Measurements from ENCODE around the gene SSNA1.
A peak's percentile ranks its signal among the peaks of the same experiment; 100 is the strongest.

SSNA1 gene

GRCh38 chr9:137152844-137153405 is 35.6 kb upstream of the SSNA1 start:
- ChIA-PET CTCF (interaction anchor here (0.6 kb wide), 1 partner anchor 25 kb away, joined by 6 read pairs; no protein-coding TSS in a partner anchor), POLR2A (interaction anchor here (1.8 to 3.1 kb wide), 3 partner anchors 23 to 48 kb away, joined by 7 to 52 read pairs (median 8); partner anchors contain the start of gene TPRN)
- Histone ChIP-seq H3K4me1 (ENCODE audit: control insufficient read depth, insufficient read depth, low read length) (no peaks in the 10 kb centered on the region), H3K27ac (ENCODE audit: extremely low read depth, low read depth, low read length) (no peak overlapping the region), H3K9me3 (ENCODE audit: control insufficient read depth, insufficient read depth, low read depth, low read length) (no peaks in the 10 kb centered on the region), H3K36me3 (ENCODE audit: control insufficient read depth in 2 of 2, insufficient read depth in 1 of 2, low read length in 2 of 2) (no peaks in the 10 kb centered on the region), H3K4me3 (ENCODE audit: low read depth, low read length) (no peak overlapping the region)
- TF ChIP-seq ZSCAN23 (tag by site-specific recombination; IDR thresholded peaks at IDR 0.05) = no peak
- peak; percentile 95 for TF ChIP-seq ZNF18 (tag by site-specific recombination; IDR thresholded peaks at IDR 0.05)

DNA sequence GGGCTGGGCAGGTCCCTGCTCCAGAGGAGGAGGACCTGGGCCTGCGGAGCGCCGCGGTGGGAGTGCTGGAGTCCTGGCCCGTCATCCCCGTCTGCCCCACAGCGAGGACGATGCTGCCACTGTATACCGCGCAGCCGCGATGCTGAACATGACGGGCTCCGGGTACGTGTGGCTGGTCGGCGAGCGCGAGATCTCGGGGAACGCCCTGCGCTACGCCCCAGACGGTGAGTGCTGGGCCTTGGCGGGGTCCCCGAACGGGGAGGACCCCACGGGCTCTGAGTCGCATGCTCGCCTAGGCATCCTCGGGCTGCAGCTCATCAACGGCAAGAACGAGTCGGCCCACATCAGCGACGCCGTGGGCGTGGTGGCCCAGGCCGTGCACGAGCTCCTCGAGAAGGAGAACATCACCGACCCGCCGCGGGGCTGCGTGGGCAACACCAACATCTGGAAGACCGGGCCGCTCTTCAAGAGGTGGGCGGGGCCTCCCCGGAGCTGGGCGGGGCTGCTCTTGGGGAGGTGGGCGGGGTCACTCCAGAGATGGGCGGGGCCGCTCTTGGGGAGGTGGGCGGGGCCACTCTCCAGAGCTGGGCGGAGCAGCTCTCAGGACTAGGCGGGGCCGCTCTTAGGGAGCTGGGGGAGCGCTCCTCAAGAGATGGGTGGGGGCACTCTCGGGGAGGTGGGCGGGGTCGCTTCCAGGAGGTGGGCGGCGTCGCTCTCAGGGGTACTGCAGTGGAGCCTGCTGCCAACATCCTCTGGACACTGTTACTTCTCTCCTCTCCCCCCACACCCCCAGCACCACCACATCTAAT is 31.7 kb upstream of the SSNA1 start:
- Histone ChIP-seq H3K9me3 (ENCODE audit: control insufficient read depth, insufficient read depth, low read depth, low read length) (no peaks in the 10 kb centered on the region), H3K27ac (ENCODE audit: extremely low read depth, low read depth, low read length) (no peak overlapping the region), H3K4me1 (ENCODE audit: control insufficient read depth, insufficient read depth, low read length) (no peaks in the 10 kb centered on the region), H3K4me3 (ENCODE audit: low read depth, low read length) (no peak overlapping the region), H3K36me3 (ENCODE audit: control insufficient read depth in 2 of 2, insufficient read depth in 1 of 2, low read length in 2 of 2) (no peaks in the 10 kb centered on the region)
- ChIA-PET POLR2A (interaction anchor here (0.5 to 2.3 kb wide), 12 partner anchors 11 to 84 kb away, joined by 3 to 12 read pairs (median 4); partner anchors contain the start of genes LRRC26, MAN1B1 and TUBB4B), CTCF (interaction anchor here (1.0 to 1.1 kb wide), 2 partner anchors 71 to 80 kb away, joined by 3 read pairs; partner anchors contain the start of gene RNF224)
- TF ChIP-seq ZNF677 (tag by site-specific recombination; IDR thresholded peaks at IDR 0.05) = no peak
- peak; percentile 73 for TF ChIP-seq SP3 (tag by site-specific recombination; IDR thresholded peaks at IDR 0.05)
- peak; percentile 64 for TF ChIP-seq GLIS2 (tag by site-specific recombination; IDR thresholded peaks at IDR 0.05)
- no peak for TF ChIP-seq ZBTB6 (tag by site-specific recombination; IDR thresholded peaks at IDR 0.05)
- TF ChIP-seq ZNF558 (tag by site-specific recombination; IDR thresholded peaks at IDR 0.05) = no peak
- TF ChIP-seq EGR2 (tag by site-specific recombination; IDR thresholded peaks at IDR 0.05; ENCODE audit: low read depth) = peak; percentile 80
- TF ChIP-seq KLF9 (tag by site-specific recombination; IDR thresholded peaks at IDR 0.05; ENCODE audit: low read depth) = peak; percentile 96
- TF ChIP-seq REST (tag by site-specific recombination; IDR thresholded peaks at IDR 0.05) = no peak
- TF ChIP-seq ZNF366 (tag by site-specific recombination; conservative IDR thresholded peaks at IDR 0.05) = no peak
- TF ChIP-seq KLF8 (tag by site-specific recombination; IDR thresholded peaks at IDR 0.05) = peak; percentile 86; the same call in 1 of the 2 replicates
- TF ChIP-seq, protein P1, sequence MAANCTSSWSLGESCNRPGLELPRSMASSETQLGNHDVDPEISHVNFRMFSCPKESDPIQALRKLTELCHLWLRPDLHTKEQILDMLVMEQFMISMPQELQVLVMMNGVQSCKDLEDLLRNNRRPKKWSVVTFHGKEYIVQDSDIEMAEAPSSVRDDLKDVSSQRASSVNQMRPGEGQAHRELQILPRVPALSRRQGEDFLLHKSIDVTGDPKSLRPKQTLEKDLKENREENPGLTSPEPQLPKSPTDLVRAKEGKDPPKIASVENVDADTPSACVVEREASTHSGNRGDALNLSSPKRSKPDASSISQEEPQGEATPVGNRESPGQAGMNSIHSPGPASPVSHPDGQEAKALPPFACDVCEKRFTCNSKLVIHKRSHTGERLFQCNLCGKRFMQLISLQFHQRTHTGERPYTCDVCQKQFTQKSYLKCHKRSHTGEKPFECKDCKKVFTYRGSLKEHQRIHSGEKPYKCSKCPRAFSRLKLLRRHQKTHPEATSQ (tag by site-specific recombination; IDR thresholded peaks at IDR 0.05) = no peak
- TF ChIP-seq ZNF211 (tag by site-specific recombination; IDR thresholded peaks at IDR 0.05; ENCODE audit: low read depth) = no peak
- TF ChIP-seq ZSCAN30 (tag by site-specific recombination; IDR thresholded peaks at IDR 0.05) = no peak
- TF ChIP-seq, protein P2, sequence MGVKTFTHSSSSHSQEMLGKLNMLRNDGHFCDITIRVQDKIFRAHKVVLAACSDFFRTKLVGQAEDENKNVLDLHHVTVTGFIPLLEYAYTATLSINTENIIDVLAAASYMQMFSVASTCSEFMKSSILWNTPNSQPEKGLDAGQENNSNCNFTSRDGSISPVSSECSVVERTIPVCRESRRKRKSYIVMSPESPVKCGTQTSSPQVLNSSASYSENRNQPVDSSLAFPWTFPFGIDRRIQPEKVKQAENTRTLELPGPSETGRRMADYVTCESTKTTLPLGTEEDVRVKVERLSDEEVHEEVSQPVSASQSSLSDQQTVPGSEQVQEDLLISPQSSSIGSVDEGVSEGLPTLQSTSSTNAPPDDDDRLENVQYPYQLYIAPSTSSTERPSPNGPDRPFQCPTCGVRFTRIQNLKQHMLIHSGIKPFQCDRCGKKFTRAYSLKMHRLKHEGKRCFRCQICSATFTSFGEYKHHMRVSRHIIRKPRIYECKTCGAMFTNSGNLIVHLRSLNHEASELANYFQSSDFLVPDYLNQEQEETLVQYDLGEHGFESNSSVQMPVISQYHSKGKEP (tag by site-specific recombination; IDR thresholded peaks at IDR 0.05) = no peak
- TF ChIP-seq ZNF660 (tag by site-specific recombination; IDR thresholded peaks at IDR 0.05) = no peak
- TF ChIP-seq KLF16 (tag by site-specific recombination; IDR thresholded peaks at IDR 0.05) = 0 out of 2 replicates have a peak, but pooled peaks have one; percentile 23
- TF ChIP-seq, protein P3, sequence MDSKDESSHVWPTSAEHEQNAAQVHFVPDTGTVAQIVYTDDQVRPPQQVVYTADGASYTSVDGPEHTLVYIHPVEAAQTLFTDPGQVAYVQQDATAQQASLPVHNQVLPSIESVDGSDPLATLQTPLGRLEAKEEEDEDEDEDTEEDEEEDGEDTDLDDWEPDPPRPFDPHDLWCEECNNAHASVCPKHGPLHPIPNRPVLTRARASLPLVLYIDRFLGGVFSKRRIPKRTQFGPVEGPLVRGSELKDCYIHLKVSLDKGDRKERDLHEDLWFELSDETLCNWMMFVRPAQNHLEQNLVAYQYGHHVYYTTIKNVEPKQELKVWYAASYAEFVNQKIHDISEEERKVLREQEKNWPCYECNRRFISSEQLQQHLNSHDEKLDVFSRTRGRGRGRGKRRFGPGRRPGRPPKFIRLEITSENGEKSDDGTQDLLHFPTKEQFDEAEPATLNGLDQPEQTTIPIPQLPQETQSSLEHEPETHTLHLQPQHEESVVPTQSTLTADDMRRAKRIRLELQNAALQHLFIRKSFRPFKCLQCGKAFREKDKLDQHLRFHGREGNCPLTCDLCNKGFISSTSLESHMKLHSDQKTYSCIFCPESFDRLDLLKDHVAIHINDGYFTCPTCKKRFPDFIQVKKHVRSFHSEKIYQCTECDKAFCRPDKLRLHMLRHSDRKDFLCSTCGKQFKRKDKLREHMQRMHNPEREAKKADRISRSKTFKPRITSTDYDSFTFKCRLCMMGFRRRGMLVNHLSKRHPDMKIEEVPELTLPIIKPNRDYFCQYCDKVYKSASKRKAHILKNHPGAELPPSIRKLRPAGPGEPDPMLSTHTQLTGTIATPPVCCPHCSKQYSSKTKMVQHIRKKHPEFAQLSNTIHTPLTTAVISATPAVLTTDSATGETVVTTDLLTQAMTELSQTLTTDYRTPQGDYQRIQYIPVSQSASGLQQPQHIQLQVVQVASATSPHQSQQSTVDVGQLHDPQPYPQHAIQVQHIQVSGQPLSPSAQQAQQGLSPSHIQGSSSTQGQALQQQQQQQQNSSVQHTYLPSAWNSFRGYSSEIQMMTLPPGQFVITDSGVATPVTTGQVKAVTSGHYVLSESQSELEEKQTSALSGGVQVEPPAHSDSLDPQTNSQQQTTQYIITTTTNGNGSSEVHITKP (tag by site-specific recombination; IDR thresholded peaks at IDR 0.05) = peak; percentile 75

All from HEK293 (cell line).